Colon (tissue), 2 donors: Measurements from ENCODE around the gene VSNL1.

Experiments
- FAIRE-seq: peaks from 2 replicates; lab custom pipeline; 2012; peaks lifted over from hg19 to GRCh38; lab: Jason Lieb, UNC
- donor health status: control.
- donor health status: control.

Gene VSNL1

DNA sequence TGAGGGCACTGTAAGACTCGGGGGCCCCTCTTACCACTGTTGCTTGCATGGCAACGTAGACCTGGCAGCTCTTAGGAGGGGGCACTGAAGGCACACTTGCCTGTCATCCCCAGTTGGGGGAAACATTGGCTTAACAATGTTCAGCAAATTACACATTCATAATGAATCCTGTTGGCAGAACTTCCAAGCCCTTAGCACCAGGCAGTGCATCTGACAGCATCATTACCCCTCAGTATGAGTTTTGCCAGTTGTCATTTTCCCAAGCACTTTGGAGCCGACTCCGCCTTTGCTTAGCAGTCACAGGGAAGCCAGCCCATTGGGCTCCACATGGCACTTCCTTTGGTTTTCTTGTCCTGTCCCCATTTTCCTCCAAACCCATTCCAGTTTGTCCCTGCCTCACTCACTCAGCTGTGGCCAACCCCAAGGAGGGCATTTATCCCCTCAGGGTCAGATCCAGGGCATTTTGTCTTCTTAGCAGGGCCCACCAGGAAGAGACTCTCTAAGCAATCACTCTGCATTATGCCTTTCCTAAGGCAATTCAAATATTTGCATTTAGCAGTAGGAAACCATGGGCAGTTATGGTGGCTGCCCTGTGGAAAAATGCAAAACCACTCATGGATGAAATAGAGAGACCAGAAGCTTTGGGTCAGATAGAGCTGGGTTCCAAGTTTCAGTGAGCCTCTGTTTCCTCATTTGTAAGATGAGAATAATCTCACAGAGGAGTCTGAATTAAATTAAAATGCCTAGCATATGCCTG is 73.9 kb downstream of the VSNL1 start:
- FAIRE-seq = no peak

DNA sequence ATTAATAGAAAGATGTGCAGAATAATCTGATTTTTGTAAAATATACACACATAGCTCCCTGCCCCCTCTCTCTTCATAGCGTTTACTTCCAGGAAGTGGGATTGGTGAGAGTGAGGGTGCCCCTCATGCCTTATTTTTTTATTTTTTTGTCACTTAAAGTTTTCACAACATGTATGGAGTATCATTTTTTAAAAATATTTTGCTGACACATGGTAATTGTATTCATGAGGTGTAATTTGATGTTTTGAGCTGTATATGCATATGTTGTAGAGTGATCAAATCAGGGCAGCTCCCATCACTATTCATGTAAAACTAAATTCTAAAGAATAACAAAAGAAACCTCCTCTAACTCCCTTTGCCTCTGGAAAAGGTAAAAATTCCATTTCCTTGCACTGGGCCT is 74.7 kb downstream of the VSNL1 start:
- no peak for FAIRE-seq

DNA sequence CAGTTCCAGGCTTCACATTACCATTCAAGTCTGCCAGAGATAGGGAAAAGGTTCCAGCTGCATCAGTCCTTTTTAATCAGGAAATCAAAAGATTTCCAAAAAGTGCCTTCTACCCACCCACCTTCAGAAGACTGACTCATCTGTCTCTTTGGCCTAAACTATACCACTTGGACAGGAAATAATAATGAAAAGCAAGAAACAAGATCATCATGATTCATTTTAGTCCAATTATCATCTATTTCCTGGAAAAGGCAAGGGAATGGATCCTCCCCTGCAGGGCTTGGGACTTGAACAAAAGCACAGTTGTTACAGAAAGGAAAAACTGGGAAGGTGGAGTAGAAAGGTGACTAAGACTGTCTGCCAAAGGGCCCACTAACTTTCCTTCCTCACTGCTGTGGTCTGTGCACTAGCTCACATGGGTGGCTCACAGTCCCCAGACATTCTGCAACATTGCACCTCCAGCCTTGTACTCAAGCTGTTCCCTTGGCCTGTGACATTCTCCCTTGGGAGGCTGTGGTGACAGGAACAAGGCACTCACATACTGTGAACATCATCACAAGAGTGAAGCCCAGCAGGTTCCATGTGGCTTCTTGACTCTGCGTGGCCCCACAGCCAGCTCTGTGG is 75.3 kb downstream of the VSNL1 start:
- FAIRE-seq = no peak

DNA sequence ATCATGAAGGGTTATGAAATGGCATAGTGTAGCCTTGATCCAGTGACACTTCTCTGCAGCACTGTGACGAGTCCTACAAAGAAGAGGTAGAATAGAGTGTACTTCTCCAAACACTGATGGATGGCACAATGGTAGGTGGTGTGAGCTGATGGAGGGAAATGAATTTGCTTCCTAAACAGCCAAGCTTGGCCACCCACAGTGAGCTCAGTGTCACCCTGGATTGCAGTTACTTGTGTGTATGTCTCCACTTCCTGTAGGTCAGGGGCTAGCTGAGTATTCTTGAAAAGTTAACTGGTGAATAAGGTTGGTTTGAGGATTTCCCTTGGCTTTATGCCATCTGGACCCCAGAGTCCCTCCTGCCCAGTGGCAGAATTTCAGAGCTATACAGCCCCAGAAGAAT is 75.9 kb downstream of the VSNL1 start:
- no peak for FAIRE-seq

DNA sequence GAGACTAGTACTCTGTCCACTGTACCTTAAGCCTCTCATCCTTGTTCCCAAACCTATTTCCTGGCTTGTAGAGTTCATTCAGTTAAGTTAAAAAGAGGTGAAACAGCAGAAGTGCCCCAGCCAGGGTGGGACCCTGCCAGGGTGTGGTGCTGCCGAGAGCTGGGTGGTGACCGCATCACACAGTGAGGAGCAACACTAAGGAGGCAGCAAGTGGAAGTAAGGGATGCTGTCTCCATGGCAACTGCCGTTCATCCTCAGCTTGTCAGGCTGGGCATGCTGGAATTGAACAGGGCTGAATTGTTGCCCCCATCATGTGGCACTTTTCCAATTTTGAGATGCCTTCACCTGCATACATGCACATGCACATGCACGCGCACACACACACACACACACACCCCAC is 77.0 kb downstream of the VSNL1 start:
- no peak for FAIRE-seq

DNA sequence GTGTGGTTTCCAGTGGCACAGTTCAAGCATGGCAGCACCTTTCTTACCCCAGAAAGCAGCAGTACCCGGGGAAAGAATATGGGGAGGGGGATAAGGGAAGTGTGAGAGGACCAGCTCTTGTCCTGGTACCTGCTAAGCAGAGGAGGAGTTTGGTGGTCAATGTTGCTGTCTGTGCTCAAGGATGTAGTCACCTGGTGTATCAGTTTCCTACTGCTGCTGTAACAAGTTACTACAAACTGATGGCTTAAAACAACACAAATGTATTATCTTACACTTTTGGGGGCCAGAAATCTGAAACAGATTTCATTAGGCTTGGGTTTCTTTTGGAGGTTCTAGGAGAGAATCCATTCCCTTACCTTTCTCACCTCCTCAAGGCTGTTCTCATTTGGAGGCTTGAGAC is 77.5 kb downstream of the VSNL1 start:
- FAIRE-seq = no peak

DNA sequence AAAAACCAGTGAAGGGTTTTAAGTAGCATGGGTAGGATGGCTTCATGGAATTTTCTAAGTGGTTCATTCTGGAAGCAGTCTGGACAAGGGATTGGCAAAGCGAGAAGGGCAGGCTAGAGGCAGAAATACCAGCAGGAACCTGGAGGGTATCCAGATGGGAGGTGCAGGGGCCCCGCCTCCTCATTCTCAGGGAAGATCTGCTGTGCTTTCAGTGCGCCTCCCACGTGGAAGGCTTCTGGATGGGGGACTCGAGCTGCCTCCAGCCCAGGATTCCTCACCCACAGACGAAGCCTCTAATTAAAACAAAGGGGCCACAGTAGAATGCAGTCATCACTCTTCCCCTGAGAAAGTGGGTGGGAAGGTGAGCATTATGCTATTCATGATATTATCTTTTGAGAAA is 79.8 kb downstream of the VSNL1 start:
- no peak for FAIRE-seq

DNA sequence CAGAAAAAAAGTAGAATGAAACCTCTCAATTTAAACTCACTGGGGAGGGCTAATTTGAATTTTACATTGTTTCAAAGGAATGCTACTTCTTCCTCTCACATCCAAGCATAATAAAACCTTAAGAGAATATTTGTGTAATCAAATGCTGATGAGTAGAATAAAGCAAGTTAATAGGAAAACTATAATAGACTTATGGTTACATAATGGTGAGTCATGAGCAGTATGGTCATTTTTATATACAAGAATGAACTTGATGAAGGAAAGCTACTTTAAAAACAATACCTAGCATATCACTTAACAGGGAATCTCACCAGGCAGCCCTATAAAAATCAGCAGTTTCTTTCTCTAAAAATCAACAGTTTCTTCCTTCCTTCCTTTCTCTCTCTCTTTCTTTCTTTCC is 80.3 kb downstream of the VSNL1 start:
- no peak for FAIRE-seq

DNA sequence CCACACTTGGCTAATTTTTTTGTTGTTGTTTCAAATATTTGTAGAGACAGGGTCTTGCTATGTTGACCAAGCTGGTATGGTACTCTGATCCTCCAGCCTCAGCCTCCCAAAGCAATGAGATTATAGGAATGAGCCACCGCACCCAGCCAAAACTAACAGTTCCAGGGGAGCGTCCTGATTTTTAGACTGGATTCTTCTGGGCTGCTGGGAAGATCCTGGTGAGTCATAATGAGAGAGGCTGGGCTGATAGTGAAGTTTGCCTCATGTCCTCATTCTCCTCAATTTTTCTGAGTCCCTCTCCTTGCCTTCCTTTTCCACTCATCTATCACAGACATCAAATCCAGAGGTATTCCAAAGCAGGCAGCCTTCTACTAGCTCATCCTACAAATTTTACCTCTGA is 81.3 kb downstream of the VSNL1 start:
- no peak for FAIRE-seq

DNA sequence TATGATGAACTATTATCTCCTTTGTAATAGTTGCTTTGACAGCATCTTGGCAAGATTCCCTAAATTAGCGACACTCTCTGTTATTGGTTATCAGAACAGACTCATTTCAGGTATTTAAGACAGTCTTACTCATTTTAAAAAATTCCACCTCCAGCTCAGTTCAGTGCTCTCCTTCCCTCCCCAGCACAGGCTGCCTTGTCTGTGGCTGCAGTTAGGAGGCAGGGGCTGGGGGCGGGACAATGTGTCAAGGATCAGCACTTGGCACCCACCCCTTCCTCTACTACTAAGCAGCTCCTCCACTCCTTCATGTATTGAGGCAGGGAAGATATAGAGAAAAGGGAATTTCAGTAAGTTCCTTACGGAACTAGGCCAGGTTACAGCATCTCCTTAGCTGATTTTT is 85.0 kb downstream of the VSNL1 start:
- FAIRE-seq = no peak

DNA sequence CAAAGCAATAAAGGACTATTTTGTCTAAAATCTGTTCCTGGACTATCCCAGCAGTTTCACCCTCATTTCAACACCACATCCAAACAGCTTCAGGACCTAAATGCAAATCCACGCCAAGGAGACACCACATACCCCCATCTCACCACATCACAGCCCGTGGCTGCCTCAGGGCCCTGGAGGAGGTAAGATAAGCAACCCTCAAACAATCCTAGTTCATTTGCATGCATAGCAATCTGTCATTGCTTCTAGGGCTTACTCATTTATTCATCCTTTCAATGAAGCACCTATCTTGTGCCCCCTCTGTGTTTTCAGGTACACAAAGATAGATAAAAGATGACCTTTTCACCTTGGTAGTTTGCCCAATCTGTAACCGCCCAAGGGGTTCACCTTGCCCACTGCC is 86.5 kb downstream of the VSNL1 start:
- no peak for FAIRE-seq

DNA sequence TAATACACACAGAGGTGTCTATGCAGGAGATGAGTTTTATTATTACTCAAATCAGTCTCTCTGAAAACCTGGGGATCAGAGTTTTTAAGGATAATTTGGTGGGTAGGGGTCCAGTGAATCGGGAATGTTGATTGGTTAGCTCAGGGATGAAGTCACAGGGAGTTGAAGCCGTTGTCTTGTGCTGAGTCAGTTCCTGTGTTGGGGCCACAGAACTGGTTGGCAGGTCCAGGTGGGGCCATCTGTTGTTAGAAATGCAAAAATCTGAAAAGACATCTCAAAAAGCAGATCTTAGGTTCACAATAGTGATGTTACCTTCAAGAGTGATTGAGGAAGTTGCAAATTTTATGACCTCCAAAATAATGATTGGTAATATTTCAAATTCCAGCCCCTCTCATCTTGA is 86.9 kb downstream of the VSNL1 start:
- no peak for FAIRE-seq

DNA sequence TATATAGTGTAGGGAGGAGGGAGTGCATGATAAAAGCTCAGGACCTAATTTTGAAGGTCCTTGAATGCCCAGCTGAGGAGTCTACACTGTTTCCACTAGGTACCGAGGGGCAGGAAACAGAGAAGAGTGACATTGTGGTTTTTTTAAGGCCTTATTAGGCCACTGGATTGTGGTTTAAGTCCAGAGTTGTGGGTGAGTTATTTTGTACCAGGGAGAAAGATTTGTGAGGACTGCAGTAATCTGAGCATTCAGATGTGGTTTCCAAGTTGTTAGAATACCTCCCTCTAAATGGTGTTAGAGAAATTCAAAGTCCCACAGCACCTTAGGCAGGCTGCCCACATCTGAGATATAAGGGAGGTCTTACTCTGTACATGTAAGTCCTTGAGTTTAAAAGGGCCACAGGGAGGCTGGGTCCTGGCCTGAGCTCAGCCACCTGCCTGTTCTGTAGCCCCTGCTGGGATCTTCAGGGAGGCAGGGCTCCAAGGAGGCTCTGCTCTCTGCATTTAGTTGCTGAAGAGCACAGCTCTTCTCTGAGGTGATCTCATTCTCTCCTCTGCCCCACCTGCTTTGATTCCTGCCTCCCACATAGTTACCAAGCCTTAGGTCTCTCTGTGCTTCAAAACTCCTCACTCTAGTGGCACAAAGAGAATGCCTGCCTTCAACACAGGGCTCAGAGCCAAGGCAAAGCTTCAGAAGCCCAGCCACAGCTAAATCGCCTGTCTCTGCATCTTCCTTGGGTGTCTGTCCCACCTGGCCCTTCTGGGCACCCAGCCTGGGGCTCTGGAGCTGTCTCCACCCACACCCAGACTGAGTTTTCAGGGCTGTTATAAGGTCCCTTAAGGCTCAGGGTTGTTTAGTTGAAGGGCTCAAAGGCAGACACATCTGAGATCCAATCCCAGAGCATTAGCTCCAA is 88.1 kb downstream of the VSNL1 start:
- no peak for FAIRE-seq

DNA sequence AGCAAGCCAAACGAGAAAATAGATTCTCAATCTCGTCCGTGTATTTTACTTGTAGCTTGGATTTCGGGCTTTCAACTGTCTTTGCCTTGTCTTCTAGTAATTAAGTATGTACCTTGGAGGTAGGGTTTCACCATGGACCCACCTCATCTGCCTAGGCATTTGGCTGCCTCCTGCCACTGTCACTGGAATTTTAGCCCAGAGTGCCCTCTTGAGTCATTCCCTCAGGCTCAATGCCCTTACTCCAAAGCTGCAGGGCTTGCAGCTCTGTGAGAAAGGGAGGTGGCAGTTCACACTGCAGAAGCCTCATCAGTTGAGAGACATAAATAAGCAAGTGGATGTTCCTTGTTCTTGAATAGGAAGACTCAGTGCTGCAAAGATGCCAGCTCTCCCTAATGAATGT is 89.6 kb downstream of the VSNL1 start:
- FAIRE-seq = no peak

DNA sequence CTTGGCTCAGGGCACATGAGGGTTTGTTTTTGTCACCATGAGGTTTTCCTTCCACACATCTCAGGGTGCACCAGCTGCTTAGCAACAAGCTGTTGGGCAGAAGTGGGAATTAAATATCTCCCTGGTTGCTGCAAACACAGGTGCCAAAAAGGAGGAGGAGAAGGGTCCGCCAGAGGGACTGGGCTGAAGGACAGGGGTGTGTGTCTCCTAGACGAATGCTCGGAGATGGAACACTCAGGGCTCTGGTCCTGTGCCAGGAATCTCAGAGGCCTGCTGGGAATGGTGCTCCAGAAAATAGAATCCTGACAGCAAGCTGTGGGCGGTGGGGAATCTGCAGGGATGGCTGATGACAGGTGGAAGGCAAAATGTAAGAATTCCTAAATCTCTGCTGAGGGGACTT is 94.5 kb downstream of the VSNL1 start:
- no peak for FAIRE-seq

DNA sequence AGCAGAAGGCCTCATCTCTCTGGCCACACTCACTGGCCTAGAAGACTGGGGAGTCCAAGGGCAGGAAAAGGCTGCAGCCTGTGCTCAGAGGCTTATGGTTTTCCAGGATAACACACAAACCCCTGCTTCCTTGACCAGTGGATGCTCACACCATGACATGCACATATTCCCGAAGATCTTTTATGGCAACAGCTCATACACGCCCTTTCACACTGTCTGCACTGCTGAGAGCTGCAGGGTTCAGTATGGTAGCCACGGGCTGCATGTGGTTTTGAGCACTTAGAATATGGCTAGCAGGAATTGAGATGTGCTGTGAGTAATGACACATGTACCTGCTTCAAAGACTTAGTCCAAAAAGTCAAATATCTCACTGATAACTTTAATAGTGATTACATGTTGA is 95.8 kb downstream of the VSNL1 start:
- no peak for FAIRE-seq

DNA sequence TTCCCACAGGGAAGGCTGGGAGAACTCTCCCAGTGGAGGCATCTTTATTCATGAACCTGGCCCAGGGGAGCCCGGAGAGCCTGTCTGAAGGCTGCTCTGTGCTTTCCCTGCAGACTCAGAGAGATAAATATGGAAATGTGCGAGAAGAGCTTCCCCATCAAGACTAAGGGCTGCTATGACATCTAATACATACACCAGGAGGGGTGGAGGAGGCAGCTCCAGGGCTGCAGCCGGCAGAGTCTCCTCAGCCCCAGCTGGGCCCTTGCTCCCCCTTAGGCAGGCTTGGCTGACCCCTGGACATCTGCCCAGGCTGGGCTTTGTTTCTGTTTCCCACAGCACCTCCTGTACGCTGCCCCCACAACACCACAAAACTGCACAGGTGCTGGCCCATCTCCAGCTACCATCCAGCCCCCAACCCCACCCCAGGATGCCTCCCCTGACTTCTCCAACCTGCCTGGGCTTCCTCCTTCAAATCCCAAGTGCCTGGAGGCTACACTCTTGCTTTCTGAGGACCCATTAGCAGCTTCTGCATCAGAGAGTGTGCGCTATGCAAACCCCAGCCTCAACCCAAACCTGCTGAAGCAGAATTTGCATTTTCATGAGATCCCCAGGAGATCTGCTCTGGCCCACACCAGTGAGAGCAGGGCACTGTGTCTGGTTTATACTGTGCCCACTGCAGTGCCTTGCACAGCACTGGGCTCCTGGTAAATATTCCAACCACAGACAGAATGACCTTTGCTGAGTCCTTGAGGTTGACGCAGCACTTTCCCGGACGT is 96.8 kb downstream of the VSNL1 start:
- no peak for FAIRE-seq

DNA sequence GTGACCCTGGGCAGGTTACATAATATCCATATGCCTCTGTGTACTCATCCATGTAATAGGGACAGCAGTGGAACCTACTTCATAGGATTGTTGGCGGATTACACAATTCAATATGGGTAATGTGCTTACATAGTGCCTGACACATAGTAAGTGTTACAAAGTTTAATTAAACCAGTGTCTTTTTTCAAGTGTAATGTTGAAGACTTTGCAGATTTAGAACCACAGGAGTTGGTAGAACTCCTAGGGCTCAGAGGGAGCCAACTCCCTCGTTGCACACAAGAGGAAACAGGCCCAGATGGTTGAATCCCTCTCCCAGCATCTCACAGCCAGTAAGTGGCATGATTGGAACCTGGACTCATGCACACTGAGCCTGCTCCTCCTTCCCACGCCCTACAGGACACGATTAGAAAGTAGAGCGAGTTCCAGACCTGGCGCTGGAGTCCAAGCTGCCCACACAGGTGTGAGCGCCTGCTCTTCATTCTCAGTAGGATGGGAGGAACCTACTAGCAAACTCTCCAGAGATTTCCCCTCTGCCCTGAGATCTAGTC is 97.8 kb downstream of the VSNL1 start:
- no peak for FAIRE-seq

DNA sequence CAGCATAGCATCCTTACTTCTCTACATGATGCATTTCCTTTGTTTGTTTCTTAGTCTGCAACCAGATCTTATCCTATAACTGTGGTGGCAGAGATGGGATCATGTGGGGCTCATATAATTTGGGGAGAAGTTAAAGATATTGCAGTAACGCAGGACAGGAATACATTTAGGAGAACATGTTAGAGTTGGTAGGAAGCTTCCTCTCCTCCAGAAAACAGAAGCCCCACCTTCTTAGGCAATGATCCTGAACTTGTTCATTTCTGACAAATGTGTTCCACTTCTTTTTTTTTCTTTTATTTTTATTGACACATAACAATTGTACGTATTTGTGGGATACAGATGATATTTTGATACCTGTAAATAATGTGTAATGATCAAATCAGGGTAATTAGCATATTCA is 99.9 kb downstream of the VSNL1 start:
- no peak for FAIRE-seq

DNA sequence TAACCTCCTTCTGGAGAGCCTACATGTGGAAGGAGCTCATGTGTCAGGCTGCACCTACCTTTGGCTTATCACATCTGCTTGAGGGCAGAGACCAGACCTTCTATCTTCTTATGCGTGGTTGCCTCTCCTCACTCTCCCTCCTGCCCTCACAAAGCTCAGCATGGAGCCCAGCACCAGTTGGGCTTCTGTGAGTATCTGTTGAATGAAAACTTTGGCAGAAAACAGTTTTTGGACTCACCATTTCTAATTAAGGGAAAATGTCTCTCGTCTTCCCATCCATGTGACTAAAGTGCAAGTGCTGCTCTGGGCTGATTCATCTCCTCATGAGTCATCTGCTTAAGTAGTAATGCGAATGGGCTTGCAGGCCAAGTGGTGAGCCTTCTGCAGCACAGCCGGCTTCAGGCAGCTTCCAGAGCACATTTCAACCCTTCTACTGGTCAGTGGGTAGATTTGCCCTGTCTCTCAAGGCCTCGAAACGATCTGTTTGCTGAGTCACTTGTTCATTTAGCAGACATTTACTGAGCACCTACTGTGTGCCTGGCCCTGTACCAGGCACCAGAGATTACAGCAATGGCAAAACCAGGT is 102.6 kb downstream of the VSNL1 start:
- FAIRE-seq = no peak

DNA sequence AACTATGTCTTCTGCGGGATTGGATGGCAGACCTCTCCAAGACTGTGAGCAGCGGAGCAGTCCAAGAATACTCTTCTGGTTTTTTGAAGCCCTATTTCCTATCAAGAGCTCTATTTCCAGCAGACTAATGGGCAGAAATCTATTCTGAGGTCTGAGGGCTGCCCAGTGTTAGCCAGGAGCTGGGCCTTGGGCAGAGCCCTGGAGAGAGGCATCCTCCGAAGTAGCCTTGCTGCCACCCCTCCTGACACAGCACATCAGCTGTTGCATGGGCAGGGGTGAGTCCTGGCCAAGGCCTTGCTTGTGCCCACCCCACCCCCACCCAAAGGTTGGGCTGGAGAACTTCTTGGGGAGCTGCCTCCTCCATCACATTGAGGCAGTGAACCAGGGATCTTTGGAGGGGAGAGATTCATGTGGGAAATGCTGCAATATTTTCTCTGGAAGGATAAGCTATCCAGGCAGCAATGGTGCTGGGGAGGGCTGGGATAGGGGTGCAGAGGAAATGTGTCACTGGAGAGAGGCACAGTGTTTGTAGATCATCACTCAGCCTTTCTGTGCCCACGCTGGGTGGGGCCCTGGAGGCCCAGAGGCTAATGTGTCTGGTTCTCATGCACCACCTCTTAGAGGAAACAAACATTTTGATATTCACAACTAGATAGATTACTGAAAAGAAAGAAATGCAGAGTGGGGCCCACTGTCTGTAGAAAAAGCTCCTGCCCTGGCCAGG is 104.7 kb downstream of the VSNL1 start:
- no peak for FAIRE-seq
